ENCODE data around the gene NECAB3.
A peak's percentile ranks its signal among the peaks of the same experiment; 100 is the strongest.

The NECAB3 gene

GRCh38 chr20:33677991-33678702 is 3.9 kb upstream of the NECAB3 start:
- H3K27me3 ChIP-seq (ENCODE audit: insufficient read depth, low read depth, severe bottlenecking): no peaks in the 10 kb centered on the region
- peaks cover 64% of the 10 kb centered on the region for H3K36me3 ChIP-seq
- H3K9me3 ChIP-seq (ENCODE audit: severe bottlenecking): no peaks in the 10 kb centered on the region
- H3K4me3 ChIP-seq (ENCODE audit: low read depth, low read length): no peak overlapping the region
- no peak overlapping the region for H3K27ac ChIP-seq
- no peak for TF ChIP-seq CTCF (IDR thresholded peaks at IDR 0.05; ENCODE audit: low read depth, low read length)
- no peak for DNase-seq

GRCh38 chr20:33676652-33677645 is 2.7 kb upstream of the NECAB3 start:
- no peak overlapping the region for H3K27ac ChIP-seq
- H3K27me3 ChIP-seq (ENCODE audit: insufficient read depth, low read depth, severe bottlenecking): no peaks in the 10 kb centered on the region
- no peak for TF ChIP-seq CTCF (IDR thresholded peaks at IDR 0.05; ENCODE audit: low read depth, low read length)
- H3K9me3 ChIP-seq (ENCODE audit: severe bottlenecking): no peaks in the 10 kb centered on the region
- no peak for DNase-seq
- H3K4me3 ChIP-seq (ENCODE audit: low read depth, low read length): no peak overlapping the region
- peaks cover 57% of the 10 kb centered on the region for H3K36me3 ChIP-seq

- no peaks in the 10 kb centered on the region for H3K9me3 ChIP-seq (ENCODE audit: severe bottlenecking)
- H3K27ac ChIP-seq: peak overlapping the region; percentile 74; the same call in 1 of the 2 replicates
- no peaks in the 10 kb centered on the region for H3K27me3 ChIP-seq (ENCODE audit: insufficient read depth, low read depth, severe bottlenecking)
- H3K36me3 ChIP-seq: peaks cover 60% of the 10 kb centered on the region
- TF ChIP-seq CTCF (IDR thresholded peaks at IDR 0.05; ENCODE audit: low read depth, low read length): no peak
- no peak for DNase-seq
- no peak overlapping the region for H3K4me3 ChIP-seq (ENCODE audit: low read depth, low read length)
Observed at GRCh38 chr20:33676121-33676520, 1.9 kb upstream of the NECAB3 start.

- peak overlapping the region; percentile 74 for H3K27ac ChIP-seq
- TF ChIP-seq CTCF (IDR thresholded peaks at IDR 0.05; ENCODE audit: low read depth, low read length): no peak
Observed at GRCh38 chr20:33675136-33675959, 1.1 kb upstream of the NECAB3 start.

GRCh38 chr20:33673410-33674293 is 576 bp downstream of the NECAB3 start:
- H3K27ac ChIP-seq: peak overlapping the region; percentile 91
- no peaks in the 10 kb centered on the region for H3K27me3 ChIP-seq (ENCODE audit: insufficient read depth, low read depth, severe bottlenecking)
- TF ChIP-seq CTCF (IDR thresholded peaks at IDR 0.05; ENCODE audit: low read depth, low read length): no peak
- peak overlapping the region; percentile 58 for H3K4me3 ChIP-seq (ENCODE audit: low read depth, low read length)
- H3K9me3 ChIP-seq (ENCODE audit: severe bottlenecking): no peaks in the 10 kb centered on the region
- H3K36me3 ChIP-seq: peaks cover 49% of the 10 kb centered on the region
- DNase-seq: no peak

More at GRCh38 chr20:33675136-33675959, 1.1 kb upstream of the NECAB3 start:
- H3K9me3 ChIP-seq (ENCODE audit: severe bottlenecking): no peaks in the 10 kb centered on the region
- H3K27me3 ChIP-seq (ENCODE audit: insufficient read depth, low read depth, severe bottlenecking): no peaks in the 10 kb centered on the region
- H3K4me3 ChIP-seq (ENCODE audit: low read depth, low read length): peak overlapping the region; percentile 50
- peaks cover 60% of the 10 kb centered on the region for H3K36me3 ChIP-seq
- DNase-seq: no peak
